Hematopoietic multipotent progenitor cell (in vitro differentiated cells): Measurements from ENCODE around the gene RNF150. TPM values are rescaled to one million over a fixed set of nuclear protein-coding genes. Genes with fewer than 3 reads are reported as not detected.

Experiments used
- DNase-seq, 3 donors: peaks; one replicate each; pipeline ENCODE4 v3.0.0-alpha.2; 2011 to 2015; ENCODE audit warnings: low read depth in 2 of 3, low spot score in 2 of 3
- total RNA-seq: library from RNA; depleted of rRNA; stranded (reverse); fragments of >200 nt; gene quantifications from one replicate; pipeline ENCODE4 v1.2.3, GENCODE V29; 2012

Gene RNF150
- total RNA-seq, 1 donor = 4.0 TPM

DNA sequence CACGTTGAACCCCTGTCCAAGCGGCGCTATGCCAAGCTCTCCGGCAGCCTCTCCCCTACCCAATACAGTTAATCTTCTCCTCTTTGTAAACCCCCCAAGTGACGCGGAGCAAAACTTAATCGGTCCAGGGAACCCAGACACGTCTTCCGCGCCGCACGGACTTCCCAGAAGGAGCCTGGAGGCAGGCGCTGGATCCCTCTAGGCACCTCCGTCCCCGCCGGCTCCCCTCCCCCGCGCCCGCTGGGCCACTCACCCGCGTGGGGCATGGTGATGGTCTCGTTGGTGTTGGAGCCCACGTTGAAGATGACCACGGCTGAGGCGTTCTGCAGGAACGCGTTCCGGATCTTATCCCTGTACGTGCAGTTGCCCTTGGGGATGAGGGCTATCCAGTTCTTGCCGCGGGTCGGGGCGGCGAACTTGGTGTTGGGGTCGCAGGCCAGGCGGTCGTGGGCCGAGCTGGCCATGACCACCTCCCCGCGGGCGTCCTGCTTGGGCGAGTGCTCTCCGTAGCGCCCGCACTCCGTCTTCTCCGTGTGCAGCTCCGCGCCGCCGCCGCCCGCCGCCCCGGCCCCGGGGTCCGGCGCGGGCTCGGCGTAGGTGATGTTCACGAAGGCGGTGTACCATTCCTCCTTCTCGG lies 1.1 kb downstream of the RNF150 start:
- DNase-seq = peak in 1 of 3 donors; percentile 19

- peak in 1 of 3 donors; percentile 23 for DNase-seq
These were observed 1.6 kb downstream of the RNF150 start for GRCh38 chr4:141131723-141132071.

DNA sequence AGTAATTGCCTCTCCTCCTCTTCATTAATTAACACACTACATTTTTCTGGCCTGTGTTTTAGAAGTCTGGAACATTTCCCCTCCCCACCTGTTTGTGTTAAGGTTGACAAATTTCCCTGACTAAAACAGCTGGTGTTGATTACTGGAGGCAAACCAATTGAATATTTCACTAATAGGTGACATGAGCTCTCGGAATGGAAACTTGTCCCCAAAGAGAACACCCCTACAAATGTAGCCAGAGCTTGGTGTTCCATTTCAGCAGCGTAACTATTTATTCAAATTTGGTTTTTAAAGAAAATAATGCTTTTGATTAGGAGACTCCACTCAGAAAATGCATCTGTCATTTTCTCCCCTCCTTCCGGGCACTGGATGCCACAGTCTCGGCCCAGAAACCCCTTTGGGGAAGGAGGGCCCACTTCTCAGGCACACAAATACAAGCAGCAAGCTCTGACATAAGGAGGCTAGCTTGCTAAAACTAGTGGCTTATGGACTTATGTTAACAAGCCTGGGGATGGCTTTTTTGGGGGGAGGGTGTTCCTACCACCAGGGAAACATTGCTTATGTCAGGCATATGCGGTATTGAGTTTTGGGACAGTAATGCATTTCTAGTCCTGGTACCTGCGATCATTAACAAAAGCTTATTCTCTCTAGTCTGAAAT lies 2.2 kb downstream of the RNF150 start:
- DNase-seq = no peak

DNA sequence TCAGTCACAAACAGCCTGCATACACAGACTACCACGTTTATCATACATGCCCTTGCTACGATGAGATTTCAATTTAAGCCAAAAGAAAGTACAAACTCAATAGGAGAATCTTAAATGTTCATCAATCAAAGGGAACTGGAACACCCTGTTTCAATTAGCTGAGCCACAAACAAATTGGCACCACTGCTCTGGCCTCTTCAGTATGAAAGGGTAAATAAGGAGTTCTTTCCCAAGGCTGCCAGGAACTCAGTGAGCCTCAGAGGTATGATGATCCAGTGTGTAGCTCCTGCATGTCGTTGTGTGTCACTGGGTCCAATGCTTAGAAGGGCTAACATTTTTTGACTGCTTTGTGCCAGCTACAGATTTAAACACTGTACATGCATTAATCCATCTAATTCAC lies 5.4 kb downstream of the RNF150 start:
- DNase-seq = no peak

DNA sequence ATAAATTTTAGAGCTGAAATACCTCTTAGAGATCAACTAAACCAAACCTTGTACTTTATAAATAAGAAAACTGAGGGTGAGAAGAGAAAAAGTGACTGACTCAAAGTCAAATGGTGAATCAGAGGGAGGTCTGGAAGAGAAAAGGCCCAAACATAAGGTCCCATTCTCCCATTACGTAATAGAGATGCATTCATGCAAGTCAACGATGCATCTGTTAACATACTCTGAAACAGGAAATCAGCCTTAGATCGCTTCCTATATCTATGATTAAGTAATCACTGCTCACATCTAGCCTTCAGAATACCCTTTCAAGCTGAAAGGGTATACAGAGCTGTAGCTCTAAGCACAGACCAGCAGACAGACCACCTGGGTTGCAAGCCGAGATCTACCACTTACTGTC lies 6.5 kb downstream of the RNF150 start:
- no peak for DNase-seq

GRCh38 chr4:141124224-141124623 lies 9.0 kb downstream of the RNF150 start:
- DNase-seq = no peak

GRCh38 chr4:141121768-141122454 lies 11.4 kb downstream of the RNF150 start:
- DNase-seq = no peak

GRCh38 chr4:141121101-141121500 lies 12.2 kb downstream of the RNF150 start:
- no peak for DNase-seq

- no peak for DNase-seq
These were observed 13.2 kb downstream of the RNF150 start for GRCh38 chr4:141120036-141120593.

DNA sequence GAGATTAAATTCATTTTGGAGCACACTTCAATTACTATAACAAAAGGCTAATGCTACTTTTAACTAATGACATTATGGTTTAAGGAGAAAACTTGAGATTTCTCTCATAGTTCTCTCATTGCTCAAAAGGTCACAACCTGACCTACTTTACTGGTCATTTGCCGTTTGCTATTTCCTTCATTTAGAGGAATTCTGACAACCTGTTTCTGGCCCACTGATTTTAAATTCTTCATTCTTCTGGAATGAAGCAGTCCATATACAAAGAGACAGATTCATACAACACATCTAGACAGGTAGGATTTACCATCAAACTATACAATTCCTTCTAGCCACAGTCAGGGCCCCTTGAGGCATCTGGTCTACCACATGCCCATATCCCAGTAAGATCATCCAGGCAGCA lies 14.2 kb downstream of the RNF150 start:
- DNase-seq = no peak

- DNase-seq = no peak
These were observed 14.9 kb downstream of the RNF150 start for GRCh38 chr4:141118381-141118780.

- DNase-seq = no peak
These were observed 15.3 kb downstream of the RNF150 start for GRCh38 chr4:141117935-141118334.

- DNase-seq = no peak
These were observed 23.3 kb downstream of the RNF150 start for GRCh38 chr4:141109983-141110382.

GRCh38 chr4:141107927-141108326 lies 25.3 kb downstream of the RNF150 start:
- no peak for DNase-seq

DNA sequence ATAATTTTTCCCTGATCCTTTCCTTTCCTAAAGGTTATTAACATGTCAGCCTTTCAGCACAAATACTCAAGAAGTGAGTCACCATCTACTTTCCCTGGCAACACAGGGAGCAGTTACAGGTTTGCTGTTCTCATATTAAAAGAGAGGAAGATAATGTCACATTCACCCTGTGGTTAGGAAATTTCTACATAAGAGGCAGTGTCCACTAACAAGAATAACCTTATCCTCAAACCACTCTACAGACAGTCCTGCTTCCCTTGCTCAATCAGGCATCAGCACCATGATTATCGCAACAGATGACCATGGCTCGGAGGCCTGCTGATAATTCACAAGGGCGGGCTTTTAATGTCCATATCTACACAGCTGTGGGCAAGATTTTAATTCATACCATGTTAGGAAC lies 30.9 kb downstream of the RNF150 start:
- DNase-seq = no peak

DNA sequence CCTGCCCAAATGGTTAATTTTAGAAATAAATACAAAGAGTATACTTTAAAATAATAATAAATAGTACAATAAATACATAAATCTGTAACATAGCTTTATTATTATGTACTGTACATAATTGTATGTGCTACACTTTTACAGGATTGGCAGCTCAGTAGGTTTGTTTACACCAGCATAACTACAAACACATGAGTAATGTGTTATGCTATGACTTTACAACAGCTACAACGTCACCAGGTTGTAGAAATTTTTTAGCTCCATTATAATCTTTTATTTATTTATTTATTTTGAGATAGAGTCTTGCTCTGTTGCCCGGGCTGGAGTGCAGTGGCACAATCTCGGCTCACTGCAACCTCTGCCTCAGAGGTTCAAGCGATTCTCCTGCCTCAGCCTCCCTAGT lies 31.8 kb downstream of the RNF150 start:
- no peak for DNase-seq

DNA sequence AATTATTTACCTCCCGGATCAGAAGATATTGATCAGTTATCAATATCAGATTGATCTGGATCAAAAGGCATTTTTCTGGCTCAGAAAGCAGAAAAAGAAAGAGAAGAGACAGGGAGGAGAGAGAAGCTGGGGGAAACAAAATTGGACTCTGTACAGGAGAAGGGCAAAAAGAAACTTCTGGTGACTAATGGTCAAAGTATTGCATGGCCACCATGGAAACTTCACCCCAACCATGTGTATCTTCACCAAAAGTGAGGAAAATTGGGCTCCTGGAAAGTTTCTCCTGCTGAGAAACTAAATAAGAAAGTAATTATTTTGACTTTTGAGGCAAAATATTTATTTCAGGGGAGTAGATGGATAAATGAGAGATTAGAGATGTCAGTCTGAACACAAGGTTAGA lies 33.9 kb downstream of the RNF150 start:
- no peak for DNase-seq

GRCh38 chr4:141098163-141098562 lies 35.1 kb downstream of the RNF150 start:
- no peak for DNase-seq

- no peak for DNase-seq
These were observed 42.8 kb downstream of the RNF150 start for GRCh38 chr4:141090473-141090872.

GRCh38 chr4:141081921-141082395 lies 51.3 kb downstream of the RNF150 start:
- no peak for DNase-seq

DNA sequence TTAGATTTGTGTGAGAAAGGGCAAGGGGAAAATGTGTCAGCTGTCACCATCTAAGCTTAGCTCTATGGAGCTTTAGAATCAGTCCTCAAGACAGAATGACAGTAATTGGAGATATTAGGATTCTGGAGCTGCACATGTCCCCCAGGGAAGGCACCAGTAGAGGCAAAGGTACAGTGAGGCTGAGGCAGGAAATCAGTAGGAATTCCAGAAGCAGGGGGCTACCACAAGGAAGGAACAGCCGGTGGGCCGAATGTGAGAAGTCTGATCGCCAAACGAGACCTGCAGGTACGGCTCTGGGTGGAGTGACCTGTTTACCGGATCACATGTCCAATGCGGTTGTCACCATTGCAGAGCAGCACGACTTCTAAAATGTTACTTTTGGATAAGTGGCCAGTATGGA lies 52.6 kb downstream of the RNF150 start:
- no peak for DNase-seq
